DOHH2 (cell line): Measurements from ENCODE around the gene BRIP1.

Experiments used
- H3F3A ChIP-seq: fragments of 200-600 bp; sonication (generic), shearing (Covaris generic); 2 replicates; pipeline ENCODE4 v1.6.0; 2016; ENCODE audit warnings: antibody characterized with exemption, mild to moderate bottlenecking; ENCODE audit not compliant: control insufficient read depth, insufficient read depth
- H3K27ac ChIP-seq: fragments of 200-600 bp; sonication (generic); 2 replicates; pipeline ENCODE4 v1.5.1; 2014; ENCODE audit warnings: low read depth, mild to moderate bottlenecking, low read length, moderate library complexity
- H3K27me3 ChIP-seq: fragments of 200-600 bp; sonication (generic); 2 replicates; pipeline ENCODE4 v1.6.1; 2014; ENCODE audit warnings: mild to moderate bottlenecking, low read length, mixed read lengths; ENCODE audit not compliant: control insufficient read depth
- H3K36me3 ChIP-seq: fragments of 200-600 bp; sonication (generic); 2 replicates; pipeline ENCODE4 v1.6.1; 2014; ENCODE audit warnings: mild to moderate bottlenecking, low read length, moderate library complexity, mixed read lengths; ENCODE audit not compliant: control insufficient read depth
- H3K4me1 ChIP-seq: fragments of 200-600 bp; sonication (generic); 2 replicates; pipeline ENCODE4 v1.6.1; 2014; ENCODE audit warnings: mild to moderate bottlenecking, low read length, mixed read lengths; ENCODE audit not compliant: control insufficient read depth
- H3K4me2 ChIP-seq: fragments of 200-600 bp; sonication (generic); 2 replicates; pipeline ENCODE4 v1.6.0; 2014; ENCODE audit warnings: mild to moderate bottlenecking, low read length, moderate library complexity
- H3K4me3 ChIP-seq: fragments of 200-600 bp; sonication (generic); 2 replicates; pipeline ENCODE4 v1.5.1; 2014; ENCODE audit warnings: mild to moderate bottlenecking, low read length, mixed read lengths
- H3K79me2 ChIP-seq: fragments of 200-600 bp; sonication (generic); 2 replicates; pipeline ENCODE4 v1.6.1; 2014; ENCODE audit warnings: mild to moderate bottlenecking, low read length, mixed read lengths; ENCODE audit not compliant: control insufficient read depth
- H3K9me2 ChIP-seq: fragments of 200-600 bp; sonication (generic); replicated peaks from 2 replicates; pipeline ENCODE4 v1.6.1; 2014; ENCODE audit warnings: mild to moderate bottlenecking, low read length, mixed read lengths; ENCODE audit not compliant: control insufficient read depth
- H3K9me3 ChIP-seq: fragments of 200-600 bp; sonication (generic); 2 replicates; pipeline ENCODE4 v1.6.1; 2014; ENCODE audit warnings: antibody characterized with exemption, low read length, mixed read lengths; ENCODE audit not compliant: control insufficient read depth, insufficient read depth
- H4K20me1 ChIP-seq: fragments of 200-600 bp; sonication (generic); 2 replicates; pipeline ENCODE4 v1.6.0; 2014; ENCODE audit warnings: low read depth, mild to moderate bottlenecking, antibody characterized with exemption, low read length, moderate library complexity; ENCODE audit not compliant: control insufficient read depth, insufficient read depth
- CTCF ChIP-seq: fragments of 200-600 bp; sonication (generic); IDR thresholded peaks from one replicate; pipeline ENCODE4 v1.5.1; 2014; ENCODE audit warnings: antibody characterized with exemption, mild to moderate bottlenecking, low read depth, low read length; ENCODE audit not compliant: poor library complexity, severe bottlenecking
- EZH2phosphoT487 ChIP-seq: fragments of 200-600 bp; sonication (generic); IDR thresholded peaks from 2 replicates; pipeline ENCODE4 v1.6.1; 2017; ENCODE audit warnings: borderline replicate concordance, mild to moderate bottlenecking, antibody characterized with exemption, low read length, moderate library complexity, mixed read lengths

The BRIP1 gene

GRCh38 chr17:61634942-61635538 lies 228.3 kb downstream of the BRIP1 start:
- Histone ChIP-seq H4K20me1 (no peaks in the 10 kb centered on the region), H3K79me2 (no peaks in the 10 kb centered on the region), H3K9me2 (no peaks in the 10 kb centered on the region), H3K4me2 (no peak overlapping the region), H3F3A (no peaks in the 10 kb centered on the region), H3K4me3 (no peak overlapping the region), H3K27me3 (no peaks in the 10 kb centered on the region), H3K36me3 (no peaks in the 10 kb centered on the region; the same call in 1 of the 2 replicates), H3K4me1 (peaks cover 3% of the 10 kb centered on the region; the same call in 1 of the 2 replicates), H3K9me3 (0 out of 2 replicates have a peak, but pooled peaks cover 8% of the 10 kb centered on the region), H3K27ac (no peak overlapping the region)
- no peak for TF ChIP-seq EZH2phosphoT487
- no peak for TF ChIP-seq CTCF

- Histone ChIP-seq H3K4me1 (peaks cover 3% of the 10 kb centered on the region; the same call in 1 of the 2 replicates), H3F3A (no peaks in the 10 kb centered on the region), H4K20me1 (no peaks in the 10 kb centered on the region), H3K36me3 (no peaks in the 10 kb centered on the region; the same call in 1 of the 2 replicates), H3K79me2 (no peaks in the 10 kb centered on the region), H3K4me3 (no peak overlapping the region), H3K27ac (no peak overlapping the region), H3K9me3 (0 out of 2 replicates have a peak, but pooled peaks cover 8% of the 10 kb centered on the region), H3K4me2 (no peak overlapping the region), H3K27me3 (no peaks in the 10 kb centered on the region), H3K9me2 (no peaks in the 10 kb centered on the region)
- no peak for TF ChIP-seq EZH2phosphoT487
- TF ChIP-seq CTCF = no peak
Observed at GRCh38 chr17:61634011-61634539, 229.3 kb downstream of the BRIP1 start.

- TF ChIP-seq CTCF = no peak
- TF ChIP-seq EZH2phosphoT487 = no peak
- Histone ChIP-seq H3F3A (no peaks in the 10 kb centered on the region), H3K36me3 (no peaks in the 10 kb centered on the region; the same call in 1 of the 2 replicates), H3K27ac (no peak overlapping the region), H3K4me1 (peaks cover 3% of the 10 kb centered on the region; the same call in 1 of the 2 replicates), H3K4me3 (no peak overlapping the region), H3K79me2 (no peaks in the 10 kb centered on the region), H3K9me3 (0 out of 2 replicates have a peak, but pooled peaks cover 4% of the 10 kb centered on the region), H4K20me1 (no peaks in the 10 kb centered on the region), H3K4me2 (no peak overlapping the region), H3K9me2 (no peaks in the 10 kb centered on the region), H3K27me3 (no peaks in the 10 kb centered on the region)
Observed at GRCh38 chr17:61632826-61633225, 230.5 kb downstream of the BRIP1 start.
